ENCODE measurements around the gene NFXL1. TPM values are rescaled to one million over a fixed set of nuclear protein-coding genes. Genes with fewer than 3 reads are reported as not detected.

NFXL1 gene
- total RNA-seq, 1 experiment from 2014 or later = 9.2 TPM

- Histone ChIP-seq H3K9me3 (ENCODE audit: control insufficient read depth, insufficient read depth, low read depth, low read length) (no peaks in the 10 kb centered on the region), H3K27ac (ENCODE audit: low read length) (no peak overlapping the region), H3K27me3 (ENCODE audit: control insufficient read depth, insufficient read depth, low read length) (peaks cover 2% of the 10 kb centered on the region; the same call in 1 of the 2 replicates), H3K4me3 (ENCODE audit: low read depth in 2 of 2, low read length in 2 of 2) (no peak overlapping the region), H3K4me1 (ENCODE audit: control insufficient read depth, insufficient read depth, low read length) (no peaks in the 10 kb centered on the region), H3K36me3 (ENCODE audit: control insufficient read depth, insufficient read depth, low read length) (no peaks in the 10 kb centered on the region)
- POLR2A ChIA-PET = interaction anchor here (0.5 kb wide), 1 partner anchor 1084 kb away, joined by 3 read pairs; no protein-coding TSS in a partner anchor
- intact Hi-C loops (cut with micrococcal nuclease; ENCODE audit: unreplicated experiment) = loop anchor here (5.0 kb wide), 2 partner anchors 244 to 264 kb away; no protein-coding TSS in a partner anchor
- ATAC-seq (no peak), DNase-seq (ENCODE audit: low read depth, low spot score) (no peak)
- CTCF ChIA-PET = no interaction called here
- TF ChIP-seq TCF7L2 (IDR thresholded peaks at IDR 0.05; ENCODE audit: low read depth, low read length) = no peak
- no peak for TF ChIP-seq SIN3A (IDR thresholded peaks at IDR 0.05; ENCODE audit: borderline replicate concordance, insufficient read depth, low read depth, low read length)
- TF ChIP-seq, protein P1, sequence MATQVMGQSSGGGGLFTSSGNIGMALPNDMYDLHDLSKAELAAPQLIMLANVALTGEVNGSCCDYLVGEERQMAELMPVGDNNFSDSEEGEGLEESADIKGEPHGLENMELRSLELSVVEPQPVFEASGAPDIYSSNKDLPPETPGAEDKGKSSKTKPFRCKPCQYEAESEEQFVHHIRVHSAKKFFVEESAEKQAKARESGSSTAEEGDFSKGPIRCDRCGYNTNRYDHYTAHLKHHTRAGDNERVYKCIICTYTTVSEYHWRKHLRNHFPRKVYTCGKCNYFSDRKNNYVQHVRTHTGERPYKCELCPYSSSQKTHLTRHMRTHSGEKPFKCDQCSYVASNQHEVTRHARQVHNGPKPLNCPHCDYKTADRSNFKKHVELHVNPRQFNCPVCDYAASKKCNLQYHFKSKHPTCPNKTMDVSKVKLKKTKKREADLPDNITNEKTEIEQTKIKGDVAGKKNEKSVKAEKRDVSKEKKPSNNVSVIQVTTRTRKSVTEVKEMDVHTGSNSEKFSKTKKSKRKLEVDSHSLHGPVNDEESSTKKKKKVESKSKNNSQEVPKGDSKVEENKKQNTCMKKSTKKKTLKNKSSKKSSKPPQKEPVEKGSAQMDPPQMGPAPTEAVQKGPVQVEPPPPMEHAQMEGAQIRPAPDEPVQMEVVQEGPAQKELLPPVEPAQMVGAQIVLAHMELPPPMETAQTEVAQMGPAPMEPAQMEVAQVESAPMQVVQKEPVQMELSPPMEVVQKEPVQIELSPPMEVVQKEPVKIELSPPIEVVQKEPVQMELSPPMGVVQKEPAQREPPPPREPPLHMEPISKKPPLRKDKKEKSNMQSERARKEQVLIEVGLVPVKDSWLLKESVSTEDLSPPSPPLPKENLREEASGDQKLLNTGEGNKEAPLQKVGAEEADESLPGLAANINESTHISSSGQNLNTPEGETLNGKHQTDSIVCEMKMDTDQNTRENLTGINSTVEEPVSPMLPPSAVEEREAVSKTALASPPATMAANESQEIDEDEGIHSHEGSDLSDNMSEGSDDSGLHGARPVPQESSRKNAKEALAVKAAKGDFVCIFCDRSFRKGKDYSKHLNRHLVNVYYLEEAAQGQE (IDR thresholded peaks at IDR 0.05; ENCODE audit: insufficient read depth in 1 of 2, low read depth in 2 of 2, low read length in 1 of 2) = no peak
- TF ChIP-seq POLR2AphosphoS5 (IDR thresholded peaks at IDR 0.05; ENCODE audit: low read depth, low read length) = no peak
- TF ChIP-seq, protein P2, sequence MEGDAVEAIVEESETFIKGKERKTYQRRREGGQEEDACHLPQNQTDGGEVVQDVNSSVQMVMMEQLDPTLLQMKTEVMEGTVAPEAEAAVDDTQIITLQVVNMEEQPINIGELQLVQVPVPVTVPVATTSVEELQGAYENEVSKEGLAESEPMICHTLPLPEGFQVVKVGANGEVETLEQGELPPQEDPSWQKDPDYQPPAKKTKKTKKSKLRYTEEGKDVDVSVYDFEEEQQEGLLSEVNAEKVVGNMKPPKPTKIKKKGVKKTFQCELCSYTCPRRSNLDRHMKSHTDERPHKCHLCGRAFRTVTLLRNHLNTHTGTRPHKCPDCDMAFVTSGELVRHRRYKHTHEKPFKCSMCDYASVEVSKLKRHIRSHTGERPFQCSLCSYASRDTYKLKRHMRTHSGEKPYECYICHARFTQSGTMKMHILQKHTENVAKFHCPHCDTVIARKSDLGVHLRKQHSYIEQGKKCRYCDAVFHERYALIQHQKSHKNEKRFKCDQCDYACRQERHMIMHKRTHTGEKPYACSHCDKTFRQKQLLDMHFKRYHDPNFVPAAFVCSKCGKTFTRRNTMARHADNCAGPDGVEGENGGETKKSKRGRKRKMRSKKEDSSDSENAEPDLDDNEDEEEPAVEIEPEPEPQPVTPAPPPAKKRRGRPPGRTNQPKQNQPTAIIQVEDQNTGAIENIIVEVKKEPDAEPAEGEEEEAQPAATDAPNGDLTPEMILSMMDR (IDR thresholded peaks at IDR 0.05) = no peak
- in situ Hi-C loops (cut with HindIII; ENCODE audit: low pct_unique_long_range_greater_than_20kb, low sequenced_read_pairs) = no loop called here
- no TSS peak for BruUV-seq (replicated peaks)
Observed at GRCh38 chr4:47930971-47931804, 16.8 kb upstream of the NFXL1 start.

GRCh38 chr4:47929682-47930201 lies 15.4 kb upstream of the NFXL1 start:
- in situ Hi-C loops (cut with HindIII; ENCODE audit: low pct_unique_long_range_greater_than_20kb, low sequenced_read_pairs) = no loop called here
- ChIA-PET POLR2A (no interaction called here), CTCF (no interaction called here)
- TF ChIP-seq SIN3A (IDR thresholded peaks at IDR 0.05; ENCODE audit: borderline replicate concordance, insufficient read depth, low read depth, low read length) (no peak), POLR2AphosphoS5 (IDR thresholded peaks at IDR 0.05; ENCODE audit: low read depth, low read length) (no peak), TCF7L2 (IDR thresholded peaks at IDR 0.05; ENCODE audit: low read depth, low read length) (no peak)
- TF ChIP-seq, protein P2 (IDR thresholded peaks at IDR 0.05) = no peak
- TF ChIP-seq, protein P1 (IDR thresholded peaks at IDR 0.05; ENCODE audit: insufficient read depth in 1 of 2, low read depth in 2 of 2, low read length in 1 of 2) = no peak
- H3K27ac ChIP-seq (ENCODE audit: low read length) = no peak overlapping the region
- peaks cover 2% of the 10 kb centered on the region; the same call in 1 of the 2 replicates for H3K27me3 ChIP-seq (ENCODE audit: control insufficient read depth, insufficient read depth, low read length)
- no TSS peak for BruUV-seq (replicated peaks)
- H3K36me3 ChIP-seq (ENCODE audit: control insufficient read depth, insufficient read depth, low read length) = no peaks in the 10 kb centered on the region
- intact Hi-C loops (cut with micrococcal nuclease; ENCODE audit: unreplicated experiment) = loop anchor here (5.0 kb wide), 3 partner anchors 158 to 262 kb away; no protein-coding TSS in a partner anchor
- H3K9me3 ChIP-seq (ENCODE audit: control insufficient read depth, insufficient read depth, low read depth, low read length) = no peaks in the 10 kb centered on the region
- ATAC-seq = no peak
- H3K4me1 ChIP-seq (ENCODE audit: control insufficient read depth, insufficient read depth, low read length) = no peaks in the 10 kb centered on the region
- DNase-seq (ENCODE audit: low read depth, low spot score) = no peak
- no peak overlapping the region for H3K4me3 ChIP-seq (ENCODE audit: low read depth in 2 of 2, low read length in 2 of 2)
